Keratinocyte (primary cell): ENCODE results near the gene PLPPR1. TPM values are rescaled to one million over a fixed set of nuclear protein-coding genes. Genes with fewer than 3 reads are reported as not detected.

Source experiments
- DNase-seq: peaks from one replicate; pipeline ENCODE4 v3.0.0-alpha.2; 2011; ENCODE audit warnings: low read depth, missing footprints, low spot score
- FAIRE-seq: peaks from 2 replicates; lab custom pipeline; 2011; peaks lifted over from hg19 to GRCh38; lab: Jason Lieb, UNC
- H2AFZ ChIP-seq: 2 replicates; pipeline ENCODE4 v1.6.0; 2012; ENCODE audit warnings: low read length, control low read depth, inconsistent platforms; ENCODE audit not compliant: control insufficient read depth
- H3K27ac ChIP-seq: 2 replicates; pipeline ENCODE4 v1.5.1; 2011; ENCODE audit warnings: low read length; ENCODE audit not compliant: control insufficient read depth, insufficient read depth
- H3K27me3 ChIP-seq: 3 replicates; pipeline ENCODE4 v1.6.0; 2011; ENCODE audit warnings: low read length; ENCODE audit not compliant: control insufficient read depth, insufficient read depth; ENCODE audit errors: extremely low read depth
- H3K36me3 ChIP-seq, 2 experiments: 2 replicates in 1 of 2; 3 replicates in 1 of 2; pipeline ENCODE4 v1.5.1; 2011; ENCODE audit warnings: low read length in 2 of 2, mild to moderate bottlenecking in 1 of 2; ENCODE audit not compliant: control insufficient read depth in 2 of 2, insufficient read depth in 2 of 2; ENCODE audit errors: extremely low read depth in 1 of 2
- H3K4me1 ChIP-seq: 3 replicates; pipeline ENCODE4 v1.5.1; 2011; ENCODE audit warnings: low read length; ENCODE audit not compliant: control insufficient read depth, insufficient read depth; ENCODE audit errors: extremely low read depth
- H3K4me2 ChIP-seq: 3 replicates; pipeline ENCODE4 v1.6.0; 2011; ENCODE audit warnings: low read depth, low read length; ENCODE audit not compliant: control insufficient read depth, insufficient read depth; ENCODE audit errors: extremely low read depth
- H3K4me3 ChIP-seq, 3 experiments: fragments of 200-600 bp in 1 of 3; sonication (generic) in 1 of 3; 2 replicates in 2 of 3; 3 replicates in 1 of 3; pipeline ENCODE4 v1.5.1; 2011 to 2016; ENCODE audit warnings: low read length in 3 of 3, mild to moderate bottlenecking in 3 of 3, control low read depth in 2 of 3, inconsistent platforms in 1 of 3, low read depth in 1 of 3, mixed read lengths in 1 of 3, mixed run types in 1 of 3, moderate library complexity in 1 of 3; ENCODE audit not compliant: control insufficient read depth in 2 of 3, insufficient read depth in 2 of 3; ENCODE audit errors: extremely low read depth in 1 of 3
- H3K79me2 ChIP-seq: 2 replicates; pipeline ENCODE4 v1.6.0; 2012; ENCODE audit warnings: low read length; ENCODE audit not compliant: control insufficient read depth, insufficient read depth
- H3K9ac ChIP-seq: 3 replicates; pipeline ENCODE4 v1.6.0; 2011; ENCODE audit warnings: low read length; ENCODE audit not compliant: control insufficient read depth, insufficient read depth; ENCODE audit errors: extremely low read depth
- H3K9me1 ChIP-seq: 3 replicates; pipeline ENCODE4 v1.6.0; 2011; ENCODE audit warnings: low read length; ENCODE audit not compliant: control insufficient read depth, insufficient read depth; ENCODE audit errors: extremely low read depth
- H3K9me3 ChIP-seq: 2 replicates; pipeline ENCODE4 v1.5.1; 2012; ENCODE audit warnings: low read depth, low read length; ENCODE audit not compliant: control insufficient read depth
- H4K20me1 ChIP-seq: 3 replicates; pipeline ENCODE4 v1.6.0; 2011; ENCODE audit warnings: low read length; ENCODE audit not compliant: control insufficient read depth, insufficient read depth; ENCODE audit errors: extremely low read depth
- CTCF ChIP-seq, 3 experiments: IDR thresholded peaks in 1 of 3; conservative IDR thresholded peaks in 1 of 3; optimal IDR thresholded peaks in 1 of 3; 2 replicates in 2 of 3; 3 replicates in 1 of 3; pipeline versions ENCODE3 to v1.5.1; 2011; ENCODE audit warnings: low read length in 3 of 3, mild to moderate bottlenecking in 3 of 3, moderate library complexity in 2 of 3, control low read depth in 1 of 3, inconsistent platforms in 1 of 3; ENCODE audit not compliant: insufficient read depth in 2 of 3; ENCODE audit errors: extremely low read depth in 1 of 3
- EZH2 ChIP-seq: IDR thresholded peaks from one replicate; pipeline ENCODE4 v1.6.1; 2012; ENCODE audit warnings: inconsistent platforms, mild to moderate bottlenecking, low read length, moderate library complexity
- dilution Hi-C: fragments of 300-500 bp; cut with MboI; formaldehyde crosslinking; loops from one replicate; pipeline ENCODE4 v1.7.0; 2020; ENCODE audit warnings: low sequenced_read_pairs; ENCODE audit not compliant: extremely low pct_ligation_motif_present
- polyA plus RNA-seq, 5 experiments: library from polyadenylated mRNA; depleted of rRNA in 3 of 5; stranded (reverse) in 3 of 5; stranded (forward) in 1 of 5; unstranded in 1 of 5; fragments of >200 nt; gene quantifications; 1 replicate in 1 of 5; 2 replicates in 3 of 5; 3 replicates in 1 of 5; pipeline versions ENCODE4 v1.2.1 to v1.2.3, GENCODE V29; 2011 to 2012; ENCODE audit warnings: missing spikeins in 2 of 5, low read depth in 1 of 5, low replicate concordance in 1 of 5

Gene PLPPR1
- polyA plus RNA-seq, 1 donor (not counting 4 experiments of a cell fraction or from before 2014, with no cell fraction given): not detected

GRCh38 chr9:101062686-101063085 lies 34.2 kb downstream of the PLPPR1 start:
- FAIRE-seq: no peak
- TF ChIP-seq CTCF (optimal IDR thresholded peaks at IDR 0.05 in 1 of 3, IDR thresholded peaks at IDR 0.05 in 1 of 3, conservative IDR thresholded peaks at IDR 0.05 in 1 of 3; ENCODE audit: extremely low read depth in 1 of 3, insufficient read depth in 2 of 3, low read length in 3 of 3) (no peak), EZH2 (no peak)

GRCh38 chr9:101063192-101063591 lies 34.7 kb downstream of the PLPPR1 start:
- TF ChIP-seq CTCF (optimal IDR thresholded peaks at IDR 0.05 in 1 of 3, IDR thresholded peaks at IDR 0.05 in 1 of 3, conservative IDR thresholded peaks at IDR 0.05 in 1 of 3; ENCODE audit: extremely low read depth in 1 of 3, insufficient read depth in 2 of 3, low read length in 3 of 3): no peak
- no peak for TF ChIP-seq EZH2
- H3K79me2 ChIP-seq: no peaks in the 10 kb centered on the region
- H4K20me1 ChIP-seq: no peaks in the 10 kb centered on the region
- no peak overlapping the region for H3K27ac ChIP-seq
- FAIRE-seq (no peak), DNase-seq (no peak)
- no peaks in the 10 kb centered on the region for H3K4me1 ChIP-seq
- H3K27me3 ChIP-seq: no peaks in the 10 kb centered on the region
- H2AFZ ChIP-seq: no peak overlapping the region
- H3K9me3 ChIP-seq: no peaks in the 10 kb centered on the region
- H3K36me3 ChIP-seq: no peaks in the 10 kb centered on the region
- no peak overlapping the region for H3K4me2 ChIP-seq
- no peak overlapping the region for H3K9ac ChIP-seq
- dilution Hi-C loops: no loop called here
- H3K9me1 ChIP-seq: no peaks in the 10 kb centered on the region
- no peak overlapping the region for H3K4me3 ChIP-seq

More at GRCh38 chr9:101062686-101063085, 34.2 kb downstream of the PLPPR1 start:
- Histone ChIP-seq H3K27me3 (no peaks in the 10 kb centered on the region), H4K20me1 (no peaks in the 10 kb centered on the region), H3K9me1 (no peaks in the 10 kb centered on the region), H3K4me3 (no peak overlapping the region), H3K4me2 (no peak overlapping the region), H3K27ac (no peak overlapping the region), H3K9me3 (no peaks in the 10 kb centered on the region), H3K9ac (no peak overlapping the region), H3K79me2 (no peaks in the 10 kb centered on the region), H3K4me1 (no peaks in the 10 kb centered on the region), H2AFZ (no peak overlapping the region), H3K36me3 (no peaks in the 10 kb centered on the region)
- dilution Hi-C loops: no loop called here
- no peak for DNase-seq
